GM21390 (cell line): ENCODE measurements around the gene RHEB.

Source experiments
- ATAC-seq: cut with Tn5 transposase; IDR thresholded peaks from one replicate; pipeline ENCODE4 v1.9.1; 2021; ENCODE audit not compliant: unreplicated experiment

The RHEB gene

GRCh38 chr7:151477867-151478266 is 41.8 kb downstream of the RHEB start:
- no peak for ATAC-seq

DNA sequence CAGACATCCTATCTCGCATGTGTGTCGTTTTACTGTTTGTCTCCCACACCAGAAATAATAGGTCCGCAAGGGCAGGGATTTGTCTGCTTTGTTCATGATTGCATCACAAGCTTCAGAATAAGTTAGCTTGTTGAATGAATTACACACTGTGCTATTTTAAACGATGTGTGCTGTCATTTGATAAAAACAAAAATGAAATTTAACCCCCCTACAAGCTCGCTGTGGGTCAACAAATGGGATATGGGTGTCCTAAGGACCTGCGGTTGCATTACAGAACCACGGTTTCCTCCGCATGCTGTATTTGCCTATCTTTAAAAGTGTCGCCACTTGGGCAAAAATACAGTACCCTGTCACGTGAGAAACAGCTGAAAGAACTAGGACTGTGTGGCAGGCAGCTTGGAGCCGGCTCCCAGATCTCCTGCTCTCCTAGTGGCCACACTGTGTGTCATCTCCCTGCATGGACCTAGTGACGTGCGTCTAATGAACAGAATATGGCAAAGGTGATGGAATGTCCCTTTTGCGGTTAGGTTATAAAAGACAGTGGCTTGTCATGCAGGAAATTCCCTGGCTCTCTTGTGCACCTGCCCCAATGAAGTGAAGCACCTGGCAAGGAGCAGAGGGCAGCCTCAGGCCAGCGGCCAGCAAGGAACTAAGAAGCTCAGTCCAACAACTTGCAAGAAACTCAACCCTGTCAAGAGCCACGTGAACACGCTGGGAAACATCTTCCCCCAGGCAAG is 46.9 kb downstream of the RHEB start:
- peak; percentile 30 for ATAC-seq

GRCh38 chr7:151470711-151471110 is 49.0 kb downstream of the RHEB start:
- no peak for ATAC-seq

DNA sequence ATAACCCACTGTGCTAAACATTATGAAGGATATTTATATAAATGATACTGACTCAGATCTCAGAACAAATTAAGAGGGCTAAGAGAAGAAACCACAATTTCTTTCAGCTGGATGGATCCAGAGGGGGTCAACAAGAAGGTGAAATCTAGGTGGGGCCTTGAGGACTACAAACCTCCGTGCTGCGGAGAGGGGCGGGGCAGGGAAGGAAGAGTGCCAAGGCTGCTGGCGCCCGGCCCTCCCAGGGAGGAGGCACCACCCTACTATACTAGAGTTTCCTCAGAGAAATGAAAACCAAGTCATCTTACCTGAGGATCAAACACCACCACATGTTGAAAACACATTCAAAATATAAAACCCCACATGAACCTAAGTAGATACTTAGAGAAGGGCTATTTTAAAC is 50.4 kb downstream of the RHEB start:
- no peak for ATAC-seq

DNA sequence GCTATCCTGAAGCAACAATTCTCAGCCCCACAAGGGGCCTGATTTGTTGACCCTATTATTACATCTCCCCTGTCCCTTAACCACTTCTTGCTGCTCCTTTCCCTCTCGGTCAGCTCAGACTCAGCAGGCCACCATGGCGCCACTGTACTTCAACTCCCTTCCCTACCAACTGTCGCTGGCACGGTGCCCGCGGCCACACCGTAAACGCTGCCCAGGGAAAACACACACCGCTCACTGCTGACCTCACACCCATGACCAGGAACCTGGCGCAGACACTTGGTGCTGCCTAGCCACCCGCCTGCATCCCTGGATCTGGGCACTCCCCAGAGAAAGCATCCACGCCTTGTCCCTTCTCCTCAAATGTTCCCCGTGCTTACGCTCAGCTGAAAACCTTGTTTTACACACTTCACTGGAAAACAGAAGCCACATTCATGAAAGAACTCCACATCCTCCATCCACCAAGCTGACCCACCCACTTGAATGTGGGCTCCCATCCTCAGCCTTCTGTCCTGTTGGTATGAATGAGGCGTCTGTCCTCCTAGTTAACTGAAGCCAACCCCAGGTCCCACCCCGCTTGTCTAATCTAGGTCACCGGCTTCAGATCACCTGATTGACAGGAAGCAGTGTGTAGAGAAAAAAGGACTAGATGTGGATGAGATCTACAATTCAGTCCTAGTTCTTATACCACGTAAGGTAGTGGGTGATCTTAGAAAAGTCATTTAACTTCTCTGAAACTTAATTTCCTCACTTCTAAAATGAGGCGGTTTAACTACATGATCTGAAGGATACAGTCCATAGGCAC is 51.3 kb downstream of the RHEB start:
- no peak for ATAC-seq

GRCh38 chr7:151465169-151465568 is 54.5 kb downstream of the RHEB start:
- ATAC-seq = no peak

- ATAC-seq = no peak
These were observed 57.4 kb downstream of the RHEB start for GRCh38 chr7:151462306-151462779.

DNA sequence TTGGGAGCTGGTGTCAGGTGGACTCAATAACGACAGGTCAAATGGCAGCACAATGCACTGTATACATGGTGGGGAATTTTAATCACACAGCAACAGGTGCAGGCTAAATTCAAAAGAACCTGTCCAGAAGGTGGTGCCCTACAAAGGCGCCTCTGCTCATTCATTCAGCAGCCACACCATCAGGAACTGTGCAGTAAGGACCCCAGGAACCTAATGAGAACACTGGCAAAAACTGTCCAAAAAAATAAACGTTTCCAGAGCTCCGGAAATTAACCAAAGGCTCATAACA is 57.8 kb downstream of the RHEB start:
- no peak for ATAC-seq

- ATAC-seq = no peak
These were observed 58.4 kb downstream of the RHEB start for GRCh38 chr7:151461096-151461941.

DNA sequence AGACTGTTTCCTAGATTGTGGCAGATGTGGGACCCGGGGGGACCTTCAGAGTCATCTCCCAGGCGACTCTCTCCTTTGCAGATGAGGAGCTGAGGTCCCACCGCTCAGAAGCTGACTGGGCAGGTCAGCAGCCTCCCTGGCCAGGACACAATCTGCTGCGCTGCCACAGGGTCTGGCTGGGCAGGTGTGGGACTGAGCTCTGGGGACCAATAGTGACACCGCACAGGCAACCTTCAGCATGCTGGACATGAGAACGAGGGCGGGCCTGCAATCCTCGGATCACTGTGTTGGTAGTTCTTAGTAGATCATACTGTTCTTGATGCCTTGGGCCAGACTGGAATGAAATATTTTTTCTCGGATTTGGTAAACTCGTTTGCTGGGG is 59.2 kb downstream of the RHEB start:
- no peak for ATAC-seq

GRCh38 chr7:151459726-151460473 is 59.8 kb downstream of the RHEB start:
- no peak for ATAC-seq

- ATAC-seq = no peak
These were observed 62.2 kb downstream of the RHEB start for GRCh38 chr7:151457534-151457933.

DNA sequence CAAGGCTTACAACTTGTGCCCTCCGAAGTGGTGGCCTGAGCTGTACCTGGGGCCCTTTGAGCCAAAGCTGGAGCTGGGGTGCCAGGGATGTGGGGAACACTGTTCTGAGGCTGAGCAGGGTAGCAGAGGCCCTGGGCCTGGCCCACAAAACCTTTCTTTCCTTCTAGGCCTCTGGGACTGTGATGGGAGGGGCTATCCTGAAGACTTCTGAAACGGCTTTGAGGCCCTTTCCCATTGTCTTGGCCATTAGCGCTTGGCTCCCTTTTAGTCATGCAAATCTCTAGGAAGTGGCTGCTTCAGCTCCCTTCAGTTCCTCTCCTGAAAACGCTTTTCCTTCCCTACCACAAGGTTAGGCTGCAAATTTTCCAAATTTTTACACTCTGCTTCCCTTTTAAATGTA is 62.9 kb downstream of the RHEB start:
- ATAC-seq = no peak

GRCh38 chr7:151456276-151456675 is 63.4 kb downstream of the RHEB start:
- ATAC-seq = no peak

GRCh38 chr7:151455690-151456089 is 64.0 kb downstream of the RHEB start:
- ATAC-seq = no peak

DNA sequence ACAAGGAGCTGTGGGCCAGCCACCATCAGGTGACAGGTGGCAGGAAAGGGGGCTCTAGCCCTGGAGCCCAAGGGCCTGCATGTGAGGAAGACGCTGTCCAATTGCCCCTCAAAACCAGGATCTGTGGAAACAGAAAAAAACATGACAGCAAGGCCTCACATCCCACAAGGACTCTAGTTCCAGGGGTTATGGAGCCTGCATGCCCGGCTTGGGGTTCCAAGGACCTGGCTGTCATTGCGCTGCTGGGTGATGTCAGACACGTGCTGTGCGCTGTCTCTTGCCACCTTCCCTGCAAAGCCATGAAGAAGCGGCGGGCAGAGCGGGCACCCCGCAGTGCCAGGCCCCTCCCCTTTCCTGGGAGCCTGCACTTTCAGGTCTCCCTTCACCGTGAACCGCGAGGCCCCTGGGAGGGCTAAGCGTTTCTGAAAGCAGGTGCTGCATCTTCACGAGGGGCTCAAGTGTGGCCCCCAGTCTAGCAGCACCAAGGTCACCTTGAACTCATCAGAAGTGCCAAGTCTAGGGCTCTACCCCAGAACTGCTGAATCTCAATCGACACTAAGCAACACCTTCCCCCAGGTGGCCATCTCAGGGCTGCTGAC is 64.7 kb downstream of the RHEB start:
- ATAC-seq = no peak

- ATAC-seq = no peak
These were observed 65.4 kb downstream of the RHEB start for GRCh38 chr7:151454305-151454704.

DNA sequence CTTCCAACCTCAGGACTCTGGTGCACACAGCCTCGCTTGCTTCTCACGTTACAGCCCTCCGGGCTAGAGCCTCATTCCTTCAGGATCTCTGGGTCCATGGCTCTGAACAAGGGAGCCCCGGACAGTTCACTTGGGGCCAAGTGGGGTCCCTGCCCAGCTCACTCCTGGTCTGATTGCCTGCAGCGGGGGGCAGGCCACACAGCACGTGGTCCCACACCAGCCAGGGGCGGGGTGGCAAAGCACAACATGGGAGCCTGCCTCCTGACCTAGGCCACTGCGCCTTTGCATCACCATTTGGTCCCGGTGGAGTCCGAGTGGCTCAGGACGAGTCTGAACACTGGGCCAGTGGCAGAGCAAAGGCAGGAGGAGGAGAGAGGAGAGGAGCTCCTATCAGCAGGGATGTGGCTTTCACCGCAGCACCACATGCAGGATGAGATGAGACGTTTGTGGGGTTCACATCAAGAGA is 66.3 kb downstream of the RHEB start:
- ATAC-seq = no peak

DNA sequence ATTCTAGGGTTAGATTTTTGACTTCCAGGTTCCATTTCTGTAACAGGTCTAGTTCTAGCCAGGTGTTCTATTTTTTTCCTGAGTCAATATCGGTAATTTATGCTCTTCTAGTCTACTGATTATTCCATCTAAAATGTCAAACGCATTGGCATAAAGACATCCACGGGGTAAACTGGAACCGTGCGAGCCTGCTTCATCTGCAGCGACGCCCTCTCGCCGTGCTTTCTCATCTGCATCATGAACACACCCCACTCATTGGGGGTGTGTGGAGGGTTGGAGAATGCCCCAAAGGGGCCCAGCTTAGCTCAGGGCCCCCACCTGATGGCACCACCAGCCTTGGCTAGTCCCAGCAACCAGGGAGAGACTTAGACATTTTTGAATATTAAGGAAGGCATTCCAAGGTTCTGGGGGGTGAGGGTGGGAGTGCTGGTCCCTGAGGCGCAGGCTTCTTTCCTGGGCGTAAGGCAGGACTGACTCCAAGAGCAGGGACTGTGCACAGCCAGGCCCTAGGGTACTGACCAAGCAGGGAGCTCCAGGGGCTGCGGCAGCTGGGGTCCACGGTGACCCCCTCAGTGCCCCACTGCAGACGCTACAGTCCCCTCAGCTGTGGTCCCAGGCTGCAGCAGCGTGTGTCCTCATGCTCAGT is 66.9 kb downstream of the RHEB start:
- ATAC-seq = no peak
